A673 (cell line): Measurements from ENCODE around the gene GPX4.

Source experiments
- CTCF ChIP-seq: fragments of 300-800, 200-600 bp; sonication (generic); conservative IDR thresholded peaks from 2 replicates; pipeline ENCODE4 v1.5.1; 2017; ENCODE audit warnings: low read depth, mild to moderate bottlenecking, antibody characterized with exemption, low read length, moderate library complexity, mixed read lengths
- EZH2 ChIP-seq: fragments of 200-600 bp; sonication (generic); IDR thresholded peaks from 2 replicates; pipeline ENCODE4 v1.6.1; 2017; ENCODE audit warnings: borderline replicate concordance, low read depth, mild to moderate bottlenecking, mixed read lengths, antibody characterized with exemption, low read length; ENCODE audit not compliant: poor library complexity, severe bottlenecking

- no peak for TF ChIP-seq CTCF
- no peak for TF ChIP-seq EZH2
Observed at GRCh38 chr19:1136621-1137317, 33.0 kb downstream of the GPX4 start.
